CD14-positive monocyte (primary cell): ENCODE data around the gene CCR7. TPM values are rescaled to one million over a fixed set of nuclear protein-coding genes. Genes with fewer than 3 reads are reported as not detected.

Experiments used
- DNase-seq, 3 donors: peaks; one replicate each; pipeline ENCODE4 v3.0.0-alpha.2; 2011 to 2022
- H2AFZ ChIP-seq: 2 replicates; pipeline ENCODE4 v1.6.0; 2012; ENCODE audit warnings: mild to moderate bottlenecking, low read depth, low read length, inconsistent platforms; ENCODE audit not compliant: insufficient read depth, poor library complexity, severe bottlenecking
- H3K27ac ChIP-seq, 2 donors: 1 replicate in 1 of 2; 2 replicates in 1 of 2; pipeline ENCODE4 v1.5.1; 2012 to 2013; ENCODE audit warnings: low read length in 2 of 2, control low read depth in 1 of 2, inconsistent platforms in 1 of 2, low read depth in 1 of 2, mild to moderate bottlenecking in 1 of 2
- H3K27me3 ChIP-seq, 2 donors: one replicate each; pipeline versions ENCODE4 v1.6.0 to v1.6.1; 2011 to 2013; ENCODE audit warnings: low read length in 2 of 2; ENCODE audit not compliant: control insufficient read depth in 2 of 2, insufficient read depth in 2 of 2
- H3K36me3 ChIP-seq, 2 donors: replicated peaks in 1 of 2; 1 replicate in 1 of 2; 2 replicates in 1 of 2; pipeline versions ENCODE4 v1.5.1 to v1.6.1; 2012 to 2013; ENCODE audit warnings: low read length in 2 of 2, control low read depth in 1 of 2, inconsistent platforms in 1 of 2, mild to moderate bottlenecking in 1 of 2; ENCODE audit not compliant: insufficient read depth in 2 of 2, control insufficient read depth in 1 of 2
- H3K4me1 ChIP-seq, 2 donors: 1 replicate in 1 of 2; 2 replicates in 1 of 2; pipeline versions ENCODE4 v1.5.1 to v1.6.1; 2012 to 2013; ENCODE audit warnings: low read length in 2 of 2, control low read depth in 1 of 2, inconsistent platforms in 1 of 2, mild to moderate bottlenecking in 1 of 2, moderate library complexity in 1 of 2; ENCODE audit not compliant: insufficient read depth in 2 of 2, control insufficient read depth in 1 of 2
- H3K4me2 ChIP-seq: replicated peaks from 2 replicates; pipeline ENCODE3; 2012; ENCODE audit warnings: low read length, moderate library complexity, mild to moderate bottlenecking; ENCODE audit not compliant: poor library complexity, severe bottlenecking; ENCODE audit errors: extremely low read depth
- H3K4me3 ChIP-seq, 3 experiments: fragments of 200-600 bp in 1 of 3; sonication (generic) in 1 of 3; replicated peaks in 1 of 3; 1 replicate in 2 of 3; 2 replicates in 1 of 3; pipeline ENCODE4 v1.5.1; 2011 to 2013; ENCODE audit warnings: low read length in 3 of 3, mild to moderate bottlenecking in 3 of 3, control low read depth in 2 of 3, low read depth in 2 of 3, inconsistent platforms in 1 of 3, moderate library complexity in 1 of 3
- H3K79me2 ChIP-seq: 2 replicates; pipeline ENCODE4 v1.6.0; 2012; ENCODE audit warnings: mild to moderate bottlenecking, control low read depth, inconsistent platforms, low read length, moderate library complexity; ENCODE audit not compliant: insufficient read depth
- H3K9ac ChIP-seq: 2 replicates; pipeline ENCODE4 v1.6.0; 2017; ENCODE audit warnings: low read length, mild to moderate bottlenecking; ENCODE audit not compliant: insufficient read depth, poor library complexity, severe bottlenecking
- H3K9me3 ChIP-seq, 2 donors: replicated peaks in 1 of 2; 1 replicate in 1 of 2; 2 replicates in 1 of 2; pipeline versions ENCODE4 v1.5.1 to v1.6.1; 2012 to 2013; ENCODE audit warnings: low read length in 2 of 2, control low read depth in 1 of 2; ENCODE audit not compliant: control insufficient read depth in 1 of 2, insufficient read depth in 1 of 2
- H4K20me1 ChIP-seq: 2 replicates; pipeline ENCODE4 v1.6.0; 2012; ENCODE audit warnings: mild to moderate bottlenecking, low read length, control low read depth, moderate library complexity; ENCODE audit not compliant: insufficient read depth
- H3K27ac Mint-ChIP-seq, 7 donors: one replicate each; pipeline ENCODE4 v1.8.0; 2020; ENCODE audit warnings: mild to moderate bottlenecking in 7 of 7, mixed read lengths in 7 of 7, moderate library complexity in 6 of 7, inconsistent platforms in 2 of 7
- H3K27me3 Mint-ChIP-seq, 3 donors: one replicate each; pipeline ENCODE4 v1.8.0; 2021 to 2022; ENCODE audit warnings: low read depth in 3 of 3, mild to moderate bottlenecking in 3 of 3, mixed read lengths in 3 of 3, moderate library complexity in 3 of 3, inconsistent platforms in 1 of 3
- H3K36me3 Mint-ChIP-seq, 2 donors: one replicate each; pipeline ENCODE4 v1.8.0; 2020; ENCODE audit warnings: mixed read lengths in 2 of 2, inconsistent platforms in 1 of 2, mild to moderate bottlenecking in 1 of 2
- H3K4me1 Mint-ChIP-seq: one replicate; pipeline ENCODE4 v1.8.0; 2020; ENCODE audit warnings: mild to moderate bottlenecking, mixed read lengths
- H3K4me3 Mint-ChIP-seq, 2 donors: one replicate each; pipeline ENCODE4 v1.8.0; 2020; ENCODE audit warnings: mild to moderate bottlenecking in 2 of 2, mixed read lengths in 2 of 2, moderate library complexity in 1 of 2
- H3K9me3 Mint-ChIP-seq, 7 donors: one replicate each; pipeline ENCODE4 v1.8.0; 2020 to 2022; ENCODE audit warnings: mixed read lengths in 7 of 7, mild to moderate bottlenecking in 6 of 7, moderate library complexity in 6 of 7, inconsistent platforms in 2 of 7
- WGBS: methylation state at CpG from one replicate; pipeline ENCODE4 v1.1.5; 2013; ENCODE audit warnings: missing lambda C conversion rate; ENCODE audit not compliant: insufficient coverage; 5-methylcytosine and 5-hydroxymethylcytosine counted together
- intact Hi-C, 2 donors: fragments of 100-400 bp; cut with micrococcal nuclease; formaldehyde crosslinking; loops; one replicate each; pipeline versions ENCODE4 v1.15.0 to v1.15.1; 2023
- polyA plus RNA-seq, 3 donors: library from polyadenylated mRNA; depleted of rRNA in 1 of 3; unstranded in 2 of 3; stranded (reverse) in 1 of 3; fragments of 300-500 nt in 2 of 3; fragments of >200 nt in 1 of 3; fragmentation: Illumina TruSeq in 2 of 3; gene quantifications; 1 replicate in 2 of 3; 2 replicates in 1 of 3; pipeline ENCODE4 v1.2.3, GENCODE V29; 2012 to 2021
- TF ChIP-seq, protein P1 (sequence below): fragments of 200-600 bp; IDR thresholded peaks from one replicate; pipeline ENCODE4 v1.8.0; 2022; ENCODE audit warnings: antibody characterized with exemption, mild to moderate bottlenecking

Gene CCR7
- polyA plus RNA-seq, 3 donors = 0.15 to 2.1 (median 1.2) TPM

DNA sequence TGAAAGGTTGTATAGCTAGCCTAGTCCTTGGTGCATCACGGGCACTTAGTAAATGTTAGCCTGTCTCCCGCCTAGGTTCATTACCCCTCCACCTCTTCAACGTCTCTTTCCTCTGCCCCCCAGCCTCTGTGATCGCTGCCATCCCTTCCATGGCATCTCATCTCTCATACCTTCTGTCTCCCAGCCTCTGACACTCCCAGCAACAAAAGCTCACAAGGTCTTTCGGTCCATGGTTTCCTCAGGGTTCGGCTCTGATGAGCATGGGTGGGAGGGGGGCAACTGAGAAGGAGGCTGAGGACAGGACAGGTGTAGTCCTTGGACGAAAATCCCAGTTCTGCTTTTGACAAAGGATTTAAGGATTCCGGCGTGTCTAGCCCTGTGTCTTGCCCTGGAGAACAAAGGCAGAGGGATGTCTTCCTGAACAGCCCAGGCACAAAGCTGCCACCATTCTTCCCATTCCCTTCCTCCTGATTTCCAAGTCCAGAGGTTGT lies 16.7 kb downstream of the CCR7 start:
- no peak overlapping the region for H3K27ac ChIP-seq
- H3K27me3 Mint-ChIP-seq = peaks cover 0 to 9% (median 3%) of the 10 kb centered on the region in 3 donors
- H3K79me2 ChIP-seq = no peaks in the 10 kb centered on the region
- no peaks in the 10 kb centered on the region for H4K20me1 ChIP-seq
- no peak overlapping the region for H3K4me3 Mint-ChIP-seq
- peaks cover 15% of the 10 kb centered on the region for H3K4me1 Mint-ChIP-seq
- no peak overlapping the region for H3K4me2 ChIP-seq
- H3K9ac ChIP-seq = no peak overlapping the region
- TF ChIP-seq, protein P1, sequence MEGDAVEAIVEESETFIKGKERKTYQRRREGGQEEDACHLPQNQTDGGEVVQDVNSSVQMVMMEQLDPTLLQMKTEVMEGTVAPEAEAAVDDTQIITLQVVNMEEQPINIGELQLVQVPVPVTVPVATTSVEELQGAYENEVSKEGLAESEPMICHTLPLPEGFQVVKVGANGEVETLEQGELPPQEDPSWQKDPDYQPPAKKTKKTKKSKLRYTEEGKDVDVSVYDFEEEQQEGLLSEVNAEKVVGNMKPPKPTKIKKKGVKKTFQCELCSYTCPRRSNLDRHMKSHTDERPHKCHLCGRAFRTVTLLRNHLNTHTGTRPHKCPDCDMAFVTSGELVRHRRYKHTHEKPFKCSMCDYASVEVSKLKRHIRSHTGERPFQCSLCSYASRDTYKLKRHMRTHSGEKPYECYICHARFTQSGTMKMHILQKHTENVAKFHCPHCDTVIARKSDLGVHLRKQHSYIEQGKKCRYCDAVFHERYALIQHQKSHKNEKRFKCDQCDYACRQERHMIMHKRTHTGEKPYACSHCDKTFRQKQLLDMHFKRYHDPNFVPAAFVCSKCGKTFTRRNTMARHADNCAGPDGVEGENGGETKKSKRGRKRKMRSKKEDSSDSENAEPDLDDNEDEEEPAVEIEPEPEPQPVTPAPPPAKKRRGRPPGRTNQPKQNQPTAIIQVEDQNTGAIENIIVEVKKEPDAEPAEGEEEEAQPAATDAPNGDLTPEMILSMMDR = no peak
- H3K9me3 ChIP-seq = no peaks in the 10 kb centered on the region
- peaks cover 5% of the 10 kb centered on the region in 2 donors for H3K4me1 ChIP-seq
- H3K27me3 ChIP-seq = no peaks in the 10 kb centered on the region
- no peaks in the 10 kb centered on the region for H3K36me3 ChIP-seq
- no peak overlapping the region for H3K27ac Mint-ChIP-seq
- no peaks in the 10 kb centered on the region for H3K36me3 Mint-ChIP-seq
- no peak overlapping the region for H3K4me3 ChIP-seq
- WGBS = 90% methylated on average over 6 of the region's 9 CpGs
- no peaks in the 10 kb centered on the region for H3K9me3 Mint-ChIP-seq
- no peak overlapping the region for H2AFZ ChIP-seq
- DNase-seq = no peak
- intact Hi-C loops = no loop called here

GRCh38 chr17:40547785-40548478 lies 17.3 kb downstream of the CCR7 start:
- Mint-ChIP-seq H3K4me3 (no peak overlapping the region), H3K27me3 (peaks cover 0 to 9% (median 3%) of the 10 kb centered on the region in 3 donors)
- no peak overlapping the region for H3K4me2 ChIP-seq

More at GRCh38 chr17:40547785-40548478, 17.3 kb downstream of the CCR7 start:
- no peak overlapping the region for H3K27ac ChIP-seq
- Mint-ChIP-seq H3K27ac (no peak overlapping the region), H3K36me3 (no peaks in the 10 kb centered on the region), H3K4me1 (peaks cover 10% of the 10 kb centered on the region), H3K9me3 (no peaks in the 10 kb centered on the region)
- no peaks in the 10 kb centered on the region for H3K36me3 ChIP-seq
- no peaks in the 10 kb centered on the region for H3K4me1 ChIP-seq
- no peaks in the 10 kb centered on the region for H3K27me3 ChIP-seq
- intact Hi-C loops = no loop called here
- no peaks in the 10 kb centered on the region for H4K20me1 ChIP-seq
- no peaks in the 10 kb centered on the region for H3K79me2 ChIP-seq
- H2AFZ ChIP-seq = no peak overlapping the region
- 100% methylated on average over 1 of the region's 2 CpGs for WGBS
- H3K4me3 ChIP-seq = no peak overlapping the region
- no peak for DNase-seq
- TF ChIP-seq, protein P1 = no peak
- H3K9ac ChIP-seq = no peak overlapping the region
- H3K9me3 ChIP-seq = no peaks in the 10 kb centered on the region
